IMR-90 (cell line): ENCODE data around the gene COX14. TPM values are rescaled to one million over a fixed set of nuclear protein-coding genes. Genes with fewer than 3 reads are reported as not detected.

Source experiments
- ATAC-seq: fragments of 200-7000 bp; cut with Tn5 transposase; 2 replicates; pipeline ENCODE4 v1.9.1; 2020; ENCODE audit warnings: low read depth, mild to moderate bottlenecking, moderate library complexity
- BruUV-seq: library from RNA; stranded (reverse); fragments of 400-500 nt; replicated peaks from 2 replicates; lab custom pipeline; 2021; lab: Mats Ljungman, UMichigan
- CTCF ChIA-PET: fragments of 300-600 bp; formaldehyde crosslinking; extraction: SDS; loops from one replicate; lab custom pipeline; 2021; ENCODE audit warnings: antibody characterized with exemption; lab: Yijun Ruan, JAX
- POLR2A ChIA-PET: fragments of 300-600 bp; sonication (Branson Sonifier 250); formaldehyde crosslinking; loops from one replicate; lab custom pipeline; 2022; ENCODE audit warnings: antibody characterized with exemption; ENCODE audit not compliant: unreplicated experiment; lab: Charles Lee
- DNase-seq: peaks from one replicate; pipeline ENCODE4 v3.0.0; 2013
- H2AFZ ChIP-seq: replicated peaks from 2 replicates; pipeline ENCODE3; 2013; ENCODE audit warnings: low read length, mild to moderate bottlenecking; ENCODE audit not compliant: poor library complexity
- H2AK5ac ChIP-seq: 2 replicates; pipeline ENCODE4 v1.6.1; 2013; ENCODE audit warnings: low read depth, low read length, inconsistent platforms
- H2AK9ac ChIP-seq: replicated peaks from 2 replicates; pipeline ENCODE3; 2013; ENCODE audit warnings: mild to moderate bottlenecking, low read depth, low read length, moderate library complexity; ENCODE audit not compliant: poor library complexity
- H2BK120ac ChIP-seq: 2 replicates; pipeline ENCODE4 v1.6.1; 2013; ENCODE audit warnings: low read depth, low read length, inconsistent platforms
- H2BK15ac ChIP-seq: 3 replicates; pipeline ENCODE4 v1.6.1; 2013; ENCODE audit warnings: low read depth, low read length, inconsistent platforms
- H2BK20ac ChIP-seq: 2 replicates; pipeline ENCODE4 v1.6.1; 2013; ENCODE audit warnings: low read depth, mild to moderate bottlenecking, inconsistent platforms, low read length, moderate library complexity
- H2BK5ac ChIP-seq: 2 replicates; pipeline ENCODE4 v1.6.1; 2013; ENCODE audit warnings: mild to moderate bottlenecking, low read depth, low read length, inconsistent platforms; ENCODE audit not compliant: poor library complexity, severe bottlenecking
- H3K14ac ChIP-seq: replicated peaks from 2 replicates; pipeline ENCODE4 v1.6.1; 2013; ENCODE audit warnings: low read depth, low read length, inconsistent platforms
- H3K18ac ChIP-seq: 2 replicates; pipeline ENCODE4 v1.6.1; 2013; ENCODE audit warnings: low read depth, low read length, control low read depth
- H3K23ac ChIP-seq: 2 replicates; pipeline ENCODE4 v1.6.1; 2013; ENCODE audit warnings: low read depth, low read length, inconsistent platforms
- H3K27ac ChIP-seq: 2 replicates; pipeline ENCODE4 v1.5.1; 2013; ENCODE audit warnings: mild to moderate bottlenecking, control low read depth, low read length; ENCODE audit not compliant: insufficient read depth
- H3K27me3 ChIP-seq: 2 replicates; pipeline ENCODE4 v1.6.1; 2013; ENCODE audit warnings: low read length; ENCODE audit not compliant: control insufficient read depth, insufficient read depth
- H3K36me3 ChIP-seq: 2 replicates; pipeline ENCODE4 v1.6.1; 2013; ENCODE audit warnings: low read length, mixed read lengths; ENCODE audit not compliant: control insufficient read depth, insufficient read depth
- H3K4ac ChIP-seq: 2 replicates; pipeline ENCODE4 v1.6.1; 2013; ENCODE audit warnings: low read depth, low read length, inconsistent platforms
- H3K4me1 ChIP-seq: 2 replicates; pipeline ENCODE4 v1.6.1; 2013; ENCODE audit warnings: low read length, mixed read lengths; ENCODE audit not compliant: control insufficient read depth, insufficient read depth
- H3K4me2 ChIP-seq: 2 replicates; pipeline ENCODE4 v1.6.1; 2013; ENCODE audit warnings: low read depth, mild to moderate bottlenecking, control low read depth, low read length, moderate library complexity
- H3K4me3 ChIP-seq: 2 replicates; pipeline ENCODE4 v1.5.1; 2013; ENCODE audit warnings: low read depth, mild to moderate bottlenecking, control low read depth, low read length, moderate library complexity; ENCODE audit not compliant: insufficient read depth
- H3K56ac ChIP-seq: 2 replicates; pipeline ENCODE4 v1.6.1; 2013; ENCODE audit warnings: low read length, inconsistent platforms; ENCODE audit not compliant: insufficient read depth; ENCODE audit errors: extremely low read depth
- H3K79me1 ChIP-seq, 2 experiments: 2 replicates each; pipeline ENCODE4 v1.6.1; 2013; ENCODE audit warnings: low read length in 2 of 2, inconsistent platforms in 1 of 2, low read depth in 1 of 2
- H3K9ac ChIP-seq: 2 replicates; pipeline ENCODE4 v1.6.1; 2013; ENCODE audit warnings: low read depth, low read length, control low read depth
- H3K9me1 ChIP-seq: 2 replicates; pipeline ENCODE4 v1.6.1; 2013; ENCODE audit warnings: low read length, inconsistent platforms; ENCODE audit not compliant: insufficient read depth
- H3K9me3 ChIP-seq: 2 replicates; pipeline ENCODE4 v1.6.1; 2013; ENCODE audit warnings: low read length; ENCODE audit not compliant: control insufficient read depth, insufficient read depth
- H4K20me1 ChIP-seq: 2 replicates; pipeline ENCODE4 v1.6.1; 2013; ENCODE audit warnings: low read length, inconsistent platforms; ENCODE audit not compliant: insufficient read depth
- H4K5ac ChIP-seq: 2 replicates; pipeline ENCODE4 v1.6.1; 2013; ENCODE audit warnings: mild to moderate bottlenecking, low read depth, low read length, control low read depth
- H4K8ac ChIP-seq, 2 experiments: 2 replicates each; pipeline ENCODE4 v1.6.1; 2013; ENCODE audit warnings: low read depth in 2 of 2, low read length in 2 of 2, control low read depth in 1 of 2, inconsistent platforms in 1 of 2
- H4K91ac ChIP-seq: 2 replicates; pipeline ENCODE4 v1.6.1; 2013; ENCODE audit warnings: low read depth, low read length, inconsistent platforms; ENCODE audit not compliant: insufficient read depth
- BHLHE40 ChIP-seq: fragments of 150-350 bp; IDR thresholded peaks from 2 replicates; pipeline ENCODE4 v1.6.1; 2016; ENCODE audit warnings: mild to moderate bottlenecking, low read depth, low read length
- CEBPB ChIP-seq: IDR thresholded peaks from 2 replicates; pipeline ENCODE4 v1.6.1; 2012; ENCODE audit warnings: low read depth, low read length, improper control_type of control experiment
- CHD1 ChIP-seq: IDR thresholded peaks from 2 replicates; pipeline ENCODE4 v1.6.1; 2012; ENCODE audit warnings: low read depth, low read length, improper control_type of control experiment
- CTCF ChIP-seq: conservative IDR thresholded peaks from 2 replicates; pipeline ENCODE4 v1.5.1; 2012; ENCODE audit warnings: mild to moderate bottlenecking, low read depth, low read length, improper control_type of control experiment
- FOS ChIP-seq: fragments of 150-350 bp; IDR thresholded peaks from 2 replicates; pipeline ENCODE4 v1.6.1; 2016; ENCODE audit warnings: low read depth, low read length
- MAFK ChIP-seq: IDR thresholded peaks from 2 replicates; pipeline ENCODE4 v1.6.1; 2012; ENCODE audit warnings: low read depth, low read length, improper control_type of control experiment
- MAZ ChIP-seq: IDR thresholded peaks from 2 replicates; pipeline ENCODE4 v1.6.1; 2012; ENCODE audit warnings: low read depth, mild to moderate bottlenecking, low read length, improper control_type of control experiment, moderate library complexity, borderline replicate concordance
- MXI1 ChIP-seq: IDR thresholded peaks from 2 replicates; pipeline ENCODE4 v1.6.1; 2012; ENCODE audit warnings: low read depth, mild to moderate bottlenecking, low read length, moderate library complexity, borderline replicate concordance
- NFE2L2 ChIP-seq: fragments of 150-350 bp; IDR thresholded peaks from 2 replicates; pipeline ENCODE4 v1.6.1; 2016; ENCODE audit warnings: low read depth, mild to moderate bottlenecking, low read length
- POLR2A ChIP-seq: IDR thresholded peaks from 2 replicates; pipeline ENCODE4 v1.6.1; 2012; ENCODE audit warnings: mild to moderate bottlenecking, low read depth, low read length
- RAD21 ChIP-seq: IDR thresholded peaks from 2 replicates; pipeline ENCODE4 v1.6.1; 2012; ENCODE audit warnings: low read length, improper control_type of control experiment
- RCOR1 ChIP-seq: IDR thresholded peaks from 2 replicates; pipeline ENCODE4 v1.6.1; 2012; ENCODE audit warnings: mild to moderate bottlenecking, low read length, improper control_type of control experiment; ENCODE audit not compliant: insufficient replicate concordance
- SMC3 ChIP-seq: fragments of 150-350 bp; IDR thresholded peaks from 2 replicates; pipeline ENCODE4 v1.6.1; 2016; ENCODE audit warnings: low read depth, mild to moderate bottlenecking, antibody characterized with exemption, low read length, moderate library complexity
- WGBS, 2 experiments: methylation state at CpG; one replicate each; pipeline versions ENCODE4 v1.1.5 to v1.1.7; 2013; ENCODE audit warnings: missing lambda C conversion rate in 2 of 2; ENCODE audit not compliant: insufficient read length in 1 of 2; ENCODE audit errors: extremely low coverage in 2 of 2; 5-methylcytosine and 5-hydroxymethylcytosine counted together
- dilution Hi-C: fragments of 300-500 bp; cut with HindIII; formaldehyde crosslinking; loops from one replicate; pipeline ENCODE4 v1.14.3; 2018; ENCODE audit warnings: low sequenced_read_pairs; ENCODE audit not compliant: unreplicated experiment
- in situ Hi-C: fragments of 300-500 bp; cut with MboI; formaldehyde crosslinking; loops from 3 replicates; pipeline ENCODE4 v1.14.3; 2019; ENCODE audit warnings: low sequenced_read_pairs, inconsistent platforms, mixed read lengths
- intact Hi-C: fragments of 100-400 bp; cut with micrococcal nuclease; formaldehyde crosslinking; loops from 2 replicates; pipeline ENCODE4 v1.10.0; 2022
- polyA plus RNA-seq, 3 experiments: library from polyadenylated mRNA; depleted of rRNA; stranded (reverse); fragments of >200 nt; gene quantifications; 2 replicates each; pipeline ENCODE4 v1.2.3, GENCODE V29; 2012; ENCODE audit warnings: low replicate concordance in 1 of 3
- total RNA-seq: library from RNA; depleted of rRNA; stranded (reverse); fragments of >200 nt; gene quantifications from 2 replicates; pipeline ENCODE4 v1.2.3, GENCODE V29; 2012
- TF ChIP-seq, protein P1 (sequence below): fragments of 150-350 bp; IDR thresholded peaks from 2 replicates; pipeline ENCODE4 v1.6.1; 2017; ENCODE audit warnings: mild to moderate bottlenecking, antibody characterized with exemption, low read length, low read depth
- TF ChIP-seq, protein P2 (sequence below): fragments of 150-350 bp; IDR thresholded peaks from 2 replicates; pipeline ENCODE4 v1.6.1; 2016; ENCODE audit warnings: low read depth, mild to moderate bottlenecking, low read length, moderate library complexity, borderline replicate concordance

COX14 gene
- total and polyA plus RNA-seq, 2 of the 4 experiments (the other 2 are of a cell fraction): 30.8 to 81.8 TPM

GRCh38 chr12:50065726-50066310 is 46.2 kb upstream of the COX14 start:
- dilution Hi-C loops: no loop called here
- POLR2A ChIA-PET: interaction anchor here (0.6 to 0.9 kb wide), 2 partner anchors 16 to 557 kb away, joined by 3 to 4 read pairs; no protein-coding TSS in a partner anchor
- CTCF ChIA-PET: interaction anchor here (1.4 to 3.8 kb wide), 4 partner anchors 10 to 99 kb away, joined by 4 to 15 read pairs (median 8); partner anchors contain the start of gene COX14
- Histone ChIP-seq H4K8ac (peak overlapping the region; percentile 17 to 78), H2BK120ac (peak overlapping the region; percentile 75), H4K20me1 (no peaks in the 10 kb centered on the region), H2BK15ac (peak overlapping the region; percentile 49), H2AK5ac (peak overlapping the region; percentile 91), H3K9me3 (no peaks in the 10 kb centered on the region), H4K91ac (peak overlapping the region; percentile 65), H2BK20ac (peak overlapping the region; percentile 81), H3K27me3 (no peaks in the 10 kb centered on the region), H3K23ac (peak overlapping the region; percentile 32; the same call in 1 of the 2 replicates), H3K4me2 (peak overlapping the region; percentile 10; the same call in 1 of the 2 replicates), H3K27ac (peak overlapping the region; percentile 61), H3K79me1 (no peaks in the 10 kb centered on the region), H2AFZ (peak overlapping the region; percentile 40), H3K4ac (peak overlapping the region; percentile 75), H4K5ac (peak overlapping the region; percentile 56), H3K4me3 (no peak overlapping the region), H3K9me1 (0 out of 2 replicates have a peak, but pooled peaks cover 7% of the 10 kb centered on the region), H3K9ac (no peak overlapping the region), H3K14ac (peak overlapping the region; percentile 61), H2BK5ac (peak overlapping the region; percentile 64), H3K36me3 (no peaks in the 10 kb centered on the region), H3K18ac (peak overlapping the region; percentile 70), H3K56ac (no peak overlapping the region), H3K4me1 (peaks cover 10% of the 10 kb centered on the region), H2AK9ac (peak overlapping the region; percentile 31)
- ATAC-seq: no peak
- WGBS, 2 experiments: no CpG with 5 or more reads among the region's 3 CpGs
- intact Hi-C loops: loop anchor here (1.0 kb wide), 1 partner anchor 99 kb away; no protein-coding TSS in a partner anchor
- no TSS peak for BruUV-seq
- DNase-seq: peak; percentile 34
- in situ Hi-C loops: loop anchor here (5.0 kb wide), 1 partner anchor 289 kb away; no protein-coding TSS in a partner anchor
- TF ChIP-seq FOS (no peak), RCOR1 (no peak), SMC3 (no peak), MAFK (no peak), MXI1 (no peak), RAD21 (no peak), NFE2L2 (no peak), CEBPB (no peak), CTCF (no peak), BHLHE40 (no peak), POLR2A (no peak), CHD1 (no peak), MAZ (no peak)
- TF ChIP-seq, protein P1, sequence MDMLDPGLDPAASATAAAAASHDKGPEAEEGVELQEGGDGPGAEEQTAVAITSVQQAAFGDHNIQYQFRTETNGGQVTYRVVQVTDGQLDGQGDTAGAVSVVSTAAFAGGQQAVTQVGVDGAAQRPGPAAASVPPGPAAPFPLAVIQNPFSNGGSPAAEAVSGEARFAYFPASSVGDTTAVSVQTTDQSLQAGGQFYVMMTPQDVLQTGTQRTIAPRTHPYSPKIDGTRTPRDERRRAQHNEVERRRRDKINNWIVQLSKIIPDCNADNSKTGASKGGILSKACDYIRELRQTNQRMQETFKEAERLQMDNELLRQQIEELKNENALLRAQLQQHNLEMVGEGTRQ: no peak
- TF ChIP-seq, protein P2, sequence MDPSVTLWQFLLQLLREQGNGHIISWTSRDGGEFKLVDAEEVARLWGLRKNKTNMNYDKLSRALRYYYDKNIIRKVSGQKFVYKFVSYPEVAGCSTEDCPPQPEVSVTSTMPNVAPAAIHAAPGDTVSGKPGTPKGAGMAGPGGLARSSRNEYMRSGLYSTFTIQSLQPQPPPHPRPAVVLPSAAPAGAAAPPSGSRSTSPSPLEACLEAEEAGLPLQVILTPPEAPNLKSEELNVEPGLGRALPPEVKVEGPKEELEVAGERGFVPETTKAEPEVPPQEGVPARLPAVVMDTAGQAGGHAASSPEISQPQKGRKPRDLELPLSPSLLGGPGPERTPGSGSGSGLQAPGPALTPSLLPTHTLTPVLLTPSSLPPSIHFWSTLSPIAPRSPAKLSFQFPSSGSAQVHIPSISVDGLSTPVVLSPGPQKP: no peak
